ENCODE data around the gene PTPDC1. TPM values are rescaled to one million over a fixed set of nuclear protein-coding genes. Genes with fewer than 3 reads are reported as not detected.
A peak's percentile ranks its signal among the peaks of the same experiment; 100 is the strongest.

The PTPDC1 gene
- total RNA-seq, 2 experiments from 2014 or later: 3.6 to 7.0 TPM

- ChIA-PET CTCF (ENCODE audit: unreplicated experiment) (interaction anchor here (0.8 kb wide), 1 partner anchor 147 kb away, joined by 3 read pairs; no protein-coding TSS in a partner anchor), POLR2A (no interaction called here)
- H3K4me1 ChIP-seq (ENCODE audit: insufficient read depth, low read length, poor library complexity, severe bottlenecking): no peaks in the 10 kb centered on the region
- no peak overlapping the region for H3K27ac ChIP-seq (ENCODE audit: low read depth, low read length, poor library complexity, severe bottlenecking)
- no peak for TF ChIP-seq EZH2phosphoT487 (IDR thresholded peaks at IDR 0.05; ENCODE audit: borderline replicate concordance, low read depth, low read length)
- TF ChIP-seq, protein P1, sequence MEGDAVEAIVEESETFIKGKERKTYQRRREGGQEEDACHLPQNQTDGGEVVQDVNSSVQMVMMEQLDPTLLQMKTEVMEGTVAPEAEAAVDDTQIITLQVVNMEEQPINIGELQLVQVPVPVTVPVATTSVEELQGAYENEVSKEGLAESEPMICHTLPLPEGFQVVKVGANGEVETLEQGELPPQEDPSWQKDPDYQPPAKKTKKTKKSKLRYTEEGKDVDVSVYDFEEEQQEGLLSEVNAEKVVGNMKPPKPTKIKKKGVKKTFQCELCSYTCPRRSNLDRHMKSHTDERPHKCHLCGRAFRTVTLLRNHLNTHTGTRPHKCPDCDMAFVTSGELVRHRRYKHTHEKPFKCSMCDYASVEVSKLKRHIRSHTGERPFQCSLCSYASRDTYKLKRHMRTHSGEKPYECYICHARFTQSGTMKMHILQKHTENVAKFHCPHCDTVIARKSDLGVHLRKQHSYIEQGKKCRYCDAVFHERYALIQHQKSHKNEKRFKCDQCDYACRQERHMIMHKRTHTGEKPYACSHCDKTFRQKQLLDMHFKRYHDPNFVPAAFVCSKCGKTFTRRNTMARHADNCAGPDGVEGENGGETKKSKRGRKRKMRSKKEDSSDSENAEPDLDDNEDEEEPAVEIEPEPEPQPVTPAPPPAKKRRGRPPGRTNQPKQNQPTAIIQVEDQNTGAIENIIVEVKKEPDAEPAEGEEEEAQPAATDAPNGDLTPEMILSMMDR (conservative IDR thresholded peaks at IDR 0.05; ENCODE audit: low read length): peak; percentile 95
- intact Hi-C loops (cut with micrococcal nuclease; ENCODE audit: unreplicated experiment): loop anchor here (1.0 to 10.0 kb wide), 2 partner anchors 148 to 469 kb away; no protein-coding TSS in a partner anchor
- BruUV-seq (replicated peaks): no TSS peak
- no peaks in the 10 kb centered on the region for H4K20me1 ChIP-seq (ENCODE audit: insufficient read depth, low read length)
- H3K4me2 ChIP-seq (ENCODE audit: low read length): no peak overlapping the region
- H3K36me3 ChIP-seq (ENCODE audit: insufficient read depth, low read length): no peaks in the 10 kb centered on the region
- H3K9me3 ChIP-seq (ENCODE audit: low read length): no peaks in the 10 kb centered on the region
- H2AFZ ChIP-seq (ENCODE audit: low read length): no peak overlapping the region
- H3K79me2 ChIP-seq (ENCODE audit: insufficient read depth, low read depth, low read length): no peaks in the 10 kb centered on the region
- peak; percentile 83 for DNase-seq (ENCODE audit: low spot score)
- H3K4me3 ChIP-seq (ENCODE audit: low read depth, low read length, poor library complexity, severe bottlenecking): no peak overlapping the region
- H3K9me2 ChIP-seq (ENCODE audit: insufficient read depth, low read length): no peaks in the 10 kb centered on the region
These were observed 18.7 kb upstream of the PTPDC1 start for GRCh38 chr9:94065535-94065961.

DNA sequence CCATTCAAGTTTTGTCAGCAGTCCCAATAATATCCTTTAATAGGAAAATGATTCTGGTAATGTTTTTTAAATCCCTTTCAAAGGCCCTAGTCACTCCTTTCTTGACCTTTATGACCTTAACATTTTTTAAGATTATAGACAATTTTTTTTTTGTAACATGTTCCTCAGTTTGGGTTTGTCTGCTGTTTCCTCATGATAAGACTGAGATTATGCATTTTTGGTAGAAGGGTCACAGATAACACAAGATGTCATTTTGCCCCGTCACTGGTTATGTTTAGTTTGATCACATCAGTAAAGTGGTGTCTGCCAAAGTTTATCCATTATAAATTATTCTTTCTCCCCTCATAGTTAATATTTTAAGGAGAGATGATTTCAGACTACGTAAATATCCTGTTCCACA, 16.0 kb upstream of the PTPDC1 start:
- intact Hi-C loops (cut with micrococcal nuclease; ENCODE audit: unreplicated experiment): loop anchor here (10.0 kb wide), 1 partner anchor 467 kb away; no protein-coding TSS in a partner anchor
- no peak overlapping the region for H2AFZ ChIP-seq (ENCODE audit: low read length)

GRCh38 chr9:94076557-94076956, 7.7 kb upstream of the PTPDC1 start:
- no peak for DNase-seq (ENCODE audit: low spot score)
- Histone ChIP-seq H3K36me3 (ENCODE audit: insufficient read depth, low read length) (no peaks in the 10 kb centered on the region), H2AFZ (ENCODE audit: low read length) (no peak overlapping the region), H3K79me2 (ENCODE audit: insufficient read depth, low read depth, low read length) (no peaks in the 10 kb centered on the region), H3K4me3 (ENCODE audit: low read depth, low read length, poor library complexity, severe bottlenecking) (no peak overlapping the region), H4K20me1 (ENCODE audit: insufficient read depth, low read length) (no peaks in the 10 kb centered on the region), H3K9me3 (ENCODE audit: low read length) (no peaks in the 10 kb centered on the region), H3K9me2 (ENCODE audit: insufficient read depth, low read length) (0 out of 2 replicates have a peak, but pooled peaks cover 4% of the 10 kb centered on the region), H3K27ac (ENCODE audit: low read depth, low read length, poor library complexity, severe bottlenecking) (no peak overlapping the region), H3K4me1 (ENCODE audit: insufficient read depth, low read length, poor library complexity, severe bottlenecking) (no peaks in the 10 kb centered on the region), H3K4me2 (ENCODE audit: low read length) (no peak overlapping the region)
- POLR2A ChIA-PET: interaction anchor here (1.4 kb wide), 1 partner anchor 9 kb away, joined by 5 read pairs; no protein-coding TSS in a partner anchor
- CTCF ChIA-PET (ENCODE audit: unreplicated experiment): no interaction called here
- TF ChIP-seq, protein P1 (conservative IDR thresholded peaks at IDR 0.05; ENCODE audit: low read length): no peak
- TF ChIP-seq EZH2phosphoT487 (IDR thresholded peaks at IDR 0.05; ENCODE audit: borderline replicate concordance, low read depth, low read length): no peak
- intact Hi-C loops (cut with micrococcal nuclease; ENCODE audit: unreplicated experiment): no loop called here
- BruUV-seq (replicated peaks): no TSS peak

More for the DNA sequence above, 16.0 kb upstream of the PTPDC1 start:
- H3K4me1 ChIP-seq (ENCODE audit: insufficient read depth, low read length, poor library complexity, severe bottlenecking): no peaks in the 10 kb centered on the region
- TF ChIP-seq, protein P1 (conservative IDR thresholded peaks at IDR 0.05; ENCODE audit: low read length): no peak
- no peak for TF ChIP-seq EZH2phosphoT487 (IDR thresholded peaks at IDR 0.05; ENCODE audit: borderline replicate concordance, low read depth, low read length)
- no peak overlapping the region for H3K4me3 ChIP-seq (ENCODE audit: low read depth, low read length, poor library complexity, severe bottlenecking)
- ChIA-PET POLR2A (no interaction called here), CTCF (ENCODE audit: unreplicated experiment) (no interaction called here)
- no peak overlapping the region for H3K27ac ChIP-seq (ENCODE audit: low read depth, low read length, poor library complexity, severe bottlenecking)
- H3K36me3 ChIP-seq (ENCODE audit: insufficient read depth, low read length): no peaks in the 10 kb centered on the region
- H3K9me3 ChIP-seq (ENCODE audit: low read length): no peaks in the 10 kb centered on the region
- BruUV-seq (replicated peaks): no TSS peak
- DNase-seq (ENCODE audit: low spot score): no peak
- no peak overlapping the region for H3K4me2 ChIP-seq (ENCODE audit: low read length)
- no peaks in the 10 kb centered on the region for H4K20me1 ChIP-seq (ENCODE audit: insufficient read depth, low read length)
- no peaks in the 10 kb centered on the region for H3K79me2 ChIP-seq (ENCODE audit: insufficient read depth, low read depth, low read length)
- H3K9me2 ChIP-seq (ENCODE audit: insufficient read depth, low read length): no peaks in the 10 kb centered on the region

Data from OCI-LY7 (cell line).